HEK293T (cell line): ENCODE data around the gene ANXA6.

ENCODE experiments used
- BHLHE40 ChIP-seq: fragments of 450-650 bp; IDR thresholded peaks from 2 replicates; pipeline ENCODE4 v1.6.1; 2016; ENCODE audit warnings: mild to moderate bottlenecking, moderate library complexity, borderline replicate concordance
- ELF4 ChIP-seq: fragments of 450-650 bp; IDR thresholded peaks from 2 replicates; pipeline ENCODE4 v1.6.1; 2017; ENCODE audit warnings: antibody characterized with exemption
- FOXA1 ChIP-seq: fragments of 450-650 bp; IDR thresholded peaks from 2 replicates; pipeline ENCODE4 v1.6.1; 2016; ENCODE audit warnings: mild to moderate bottlenecking
- FOXM1 ChIP-seq: fragments of 450-650 bp; IDR thresholded peaks from 2 replicates; pipeline ENCODE4 v1.6.1; 2017; ENCODE audit warnings: mild to moderate bottlenecking, borderline replicate concordance
- NFRKB ChIP-seq: fragments of 450-650 bp; IDR thresholded peaks from 2 replicates; pipeline ENCODE4 v1.6.1; 2016; ENCODE audit warnings: mild to moderate bottlenecking, moderate library complexity
- SUZ12 ChIP-seq: fragments of 450-650 bp; IDR thresholded peaks from 2 replicates; pipeline ENCODE4 v1.6.1; 2016; ENCODE audit warnings: mild to moderate bottlenecking
- TARDBP ChIP-seq: fragments of 450-650 bp; IDR thresholded peaks from 2 replicates; pipeline ENCODE4 v1.6.1; 2016
- ZNF384 ChIP-seq: fragments of 450-650 bp; IDR thresholded peaks from 2 replicates; pipeline ENCODE4 v1.6.1; 2016
- TF ChIP-seq, protein P1 (sequence below): fragments of 450-650 bp; IDR thresholded peaks from 2 replicates; pipeline ENCODE4 v1.6.1; 2016

- no peak for TF ChIP-seq FOXM1
- no peak for TF ChIP-seq BHLHE40
- no peak for TF ChIP-seq FOXA1
- TF ChIP-seq, protein P1, sequence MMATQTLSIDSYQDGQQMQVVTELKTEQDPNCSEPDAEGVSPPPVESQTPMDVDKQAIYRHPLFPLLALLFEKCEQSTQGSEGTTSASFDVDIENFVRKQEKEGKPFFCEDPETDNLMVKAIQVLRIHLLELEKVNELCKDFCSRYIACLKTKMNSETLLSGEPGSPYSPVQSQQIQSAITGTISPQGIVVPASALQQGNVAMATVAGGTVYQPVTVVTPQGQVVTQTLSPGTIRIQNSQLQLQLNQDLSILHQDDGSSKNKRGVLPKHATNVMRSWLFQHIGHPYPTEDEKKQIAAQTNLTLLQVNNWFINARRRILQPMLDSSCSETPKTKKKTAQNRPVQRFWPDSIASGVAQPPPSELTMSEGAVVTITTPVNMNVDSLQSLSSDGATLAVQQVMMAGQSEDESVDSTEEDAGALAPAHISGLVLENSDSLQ: no peak
- TF ChIP-seq SUZ12: no peak
- TF ChIP-seq ZNF384: no peak
- no peak for TF ChIP-seq TARDBP
- no peak for TF ChIP-seq NFRKB
- no peak for TF ChIP-seq ELF4
Measured at GRCh38 chr5:151101746-151102145, 55.8 kb downstream of the ANXA6 start.
